Lower lobe of right lung (tissue), 2 donors: ENCODE data around the gene KMT2B. TPM values are rescaled to one million over a fixed set of nuclear protein-coding genes. Genes with fewer than 3 reads are reported as not detected.
A peak's percentile ranks its signal among the peaks of the same experiment; 100 is the strongest.

Experiments used
- ATAC-seq, 2 donors: fragments of 200-7000 bp; cut with Tn5 transposase; one replicate each; pipeline ENCODE4 v1.9.1; 2020 to 2022; ENCODE audit warnings: mild to moderate bottlenecking in 2 of 2, moderate library complexity in 2 of 2
- DNase-seq: peaks from one replicate; pipeline ENCODE4 v3.0.0-alpha.2; 2020
- H3K27ac ChIP-seq: fragments of 200-600 bp; one replicate; pipeline ENCODE4 v1.8.0; 2022
- H3K27me3 ChIP-seq: fragments of 200-600 bp; one replicate; pipeline ENCODE4 v1.8.0; 2022; ENCODE audit warnings: low read depth
- H3K36me3 ChIP-seq: fragments of 200-600 bp; one replicate; pipeline ENCODE4 v1.8.0; 2022; ENCODE audit warnings: mild to moderate bottlenecking
- H3K4me1 ChIP-seq: fragments of 200-600 bp; one replicate; pipeline ENCODE4 v1.8.0; 2022
- H3K4me3 ChIP-seq: fragments of 200-600 bp; one replicate; pipeline ENCODE4 v1.8.0; 2022; ENCODE audit warnings: mild to moderate bottlenecking
- H3K9me3 ChIP-seq: fragments of 200-600 bp; one replicate; pipeline ENCODE4 v1.8.0; 2022
- CTCF ChIP-seq: fragments of 200-600 bp; IDR thresholded peaks from one replicate; pipeline ENCODE4 v1.8.0; 2022; ENCODE audit warnings: antibody characterized with exemption, mild to moderate bottlenecking
- intact Hi-C: fragments of 100-400 bp; cut with DNase I; formaldehyde crosslinking; loops from one replicate; pipeline ENCODE4 v1.11.0; 2022
- total RNA-seq: library from RNA; stranded (reverse); fragmentation: NEBNext Ultra II Directional; extraction: Animal tissue kit (Norgen Biotek cat#: 25700); gene quantifications from one replicate; pipeline ENCODE4 v1.2.1, GENCODE V29; 2021
- donor health status: DM: no; HTN: yes; CAD: no; lungs with severe emphysema.

The KMT2B gene
- total RNA-seq, 1 donor from 2014 or later = 37.2 TPM

GRCh38 chr19:35713904-35714495 lies 3.8 kb upstream of the KMT2B start:
- Histone ChIP-seq H3K36me3 (no peaks in the 10 kb centered on the region), H3K27me3 (no peaks in the 10 kb centered on the region), H3K4me3 (no peak overlapping the region), H3K9me3 (no peaks in the 10 kb centered on the region), H3K4me1 (peaks cover 17% of the 10 kb centered on the region), H3K27ac (no peak overlapping the region)
- ATAC-seq (no peak), DNase-seq (no peak)
- intact Hi-C loops = no loop called here
- TF ChIP-seq CTCF = no peak

GRCh38 chr19:35714601-35715354 lies 3.0 kb upstream of the KMT2B start:
- no peaks in the 10 kb centered on the region for H3K27me3 ChIP-seq
- DNase-seq (no peak), ATAC-seq (no peak)
- TF ChIP-seq CTCF = no peak
- intact Hi-C loops = no loop called here
- H3K4me1 ChIP-seq = peaks cover 25% of the 10 kb centered on the region
- H3K9me3 ChIP-seq = no peaks in the 10 kb centered on the region
- H3K27ac ChIP-seq = peak overlapping the region; percentile 28
- H3K4me3 ChIP-seq = no peak overlapping the region
- peaks cover 2% of the 10 kb centered on the region for H3K36me3 ChIP-seq

- intact Hi-C loops = no loop called here
- no peak for DNase-seq
Observed at GRCh38 chr19:35715355-35715809, 2.4 kb upstream of the KMT2B start.

GRCh38 chr19:35715981-35716800 lies 1.6 kb upstream of the KMT2B start:
- H3K27me3 ChIP-seq = no peaks in the 10 kb centered on the region
- DNase-seq (peak; percentile 77), ATAC-seq (peak; percentile 33 to 61)
- intact Hi-C loops = no loop called here
- H3K4me3 ChIP-seq = peak overlapping the region; percentile 87
- H3K9me3 ChIP-seq = no peaks in the 10 kb centered on the region
- peaks cover 10% of the 10 kb centered on the region for H3K36me3 ChIP-seq
- peak overlapping the region; percentile 84 for H3K27ac ChIP-seq
- peaks cover 26% of the 10 kb centered on the region for H3K4me1 ChIP-seq
- no peak for TF ChIP-seq CTCF

More at GRCh38 chr19:35715355-35715809, 2.4 kb upstream of the KMT2B start:
- Histone ChIP-seq H3K27me3 (no peaks in the 10 kb centered on the region), H3K4me3 (peak overlapping the region; percentile 87), H3K4me1 (peaks cover 26% of the 10 kb centered on the region), H3K27ac (peak overlapping the region; percentile 84), H3K9me3 (no peaks in the 10 kb centered on the region), H3K36me3 (peaks cover 8% of the 10 kb centered on the region)
- TF ChIP-seq CTCF = no peak
- ATAC-seq = no peak

GRCh38 chr19:35716801-35717664 lies 770 bp upstream of the KMT2B start:
- H3K4me3 ChIP-seq = peak overlapping the region; percentile 87
- no peaks in the 10 kb centered on the region for H3K27me3 ChIP-seq
- ATAC-seq = peak; percentile 95 to 96
- H3K4me1 ChIP-seq = peaks cover 26% of the 10 kb centered on the region
- peak overlapping the region; percentile 84 for H3K27ac ChIP-seq
- no peaks in the 10 kb centered on the region for H3K9me3 ChIP-seq
- peaks cover 18% of the 10 kb centered on the region for H3K36me3 ChIP-seq
- peak; percentile 98 for DNase-seq
- intact Hi-C loops = no loop called here
- peak; percentile 95 for TF ChIP-seq CTCF
